Thyroid gland (tissue), 4 donors: Measurements from ENCODE around the gene SVBP. TPM values are rescaled to one million over a fixed set of nuclear protein-coding genes. Genes with fewer than 3 reads are reported as not detected.

ENCODE experiments used
- DNase-seq, 2 donors: peaks; one replicate each; pipeline ENCODE4 v3.0.0-alpha.2; 2019
- H3K27ac ChIP-seq, 3 donors: fragments of 200-600 bp; sonication (generic); 1 replicate in 2 of 3; 2 replicates in 1 of 3; pipeline ENCODE4 v1.5.1; 2016 to 2019; ENCODE audit warnings: mild to moderate bottlenecking in 1 of 3, moderate library complexity in 1 of 3
- H3K27me3 ChIP-seq: fragments of 200-600 bp; sonication (generic); one replicate; pipeline ENCODE4 v1.5.1; 2019
- H3K36me3 ChIP-seq, 2 donors: fragments of 200-600 bp; sonication (generic); one replicate each; pipeline ENCODE4 v1.5.1; 2016 to 2019
- H3K4me1 ChIP-seq, 2 donors: fragments of 200-600 bp; sonication (generic); one replicate each; pipeline ENCODE4 v1.5.1; 2017 to 2019
- H3K4me3 ChIP-seq, 3 donors: fragments of 200-600 bp; sonication (generic); replicated peaks in 1 of 3; 1 replicate in 2 of 3; 2 replicates in 1 of 3; pipeline ENCODE4 v1.5.1; 2016; ENCODE audit warnings: mild to moderate bottlenecking in 1 of 3
- H3K9me3 ChIP-seq: fragments of 200-600 bp; sonication (generic); one replicate; pipeline ENCODE4 v1.5.1; 2017
- POLR2A ChIP-seq, 2 donors: fragments of 450-650 bp; IDR thresholded peaks; one replicate each; pipeline ENCODE4 v1.6.1; 2017; ENCODE audit warnings: antibody characterized with exemption in 2 of 2, mild to moderate bottlenecking in 2 of 2, moderate library complexity in 1 of 2
- WGBS, 2 donors: methylation state at CpG; one replicate each; pipeline ENCODE4 v1.1.5; 2017; 5-methylcytosine and 5-hydroxymethylcytosine counted together
- intact Hi-C: fragments of 100-400 bp; cut with DNase I; formaldehyde crosslinking; loops from one replicate; pipeline ENCODE4 v1.15.1; 2023
- total RNA-seq, 4 donors: library from RNA; depleted of rRNA; stranded (reverse); fragments of >200 nt; gene quantifications; one replicate each; pipeline ENCODE4 v1.2.3, GENCODE V29; 2016
- TF ChIP-seq, protein P1 (sequence below), 6 experiments: fragments of 200-600 bp in 3 of 6; fragments of 450-650 bp in 3 of 6; sonication (generic) in 3 of 6; IDR thresholded peaks; one replicate each; pipeline ENCODE4 v1.5.1; 2016 to 2019; ENCODE audit warnings: antibody characterized with exemption in 6 of 6, mild to moderate bottlenecking in 2 of 6, inconsistent platforms in 1 of 6, moderate library complexity in 1 of 6

Gene SVBP
- total RNA-seq, 4 donors from 2014 or later, result 20.4 to 29.0 (median 21.6) TPM

DNA sequence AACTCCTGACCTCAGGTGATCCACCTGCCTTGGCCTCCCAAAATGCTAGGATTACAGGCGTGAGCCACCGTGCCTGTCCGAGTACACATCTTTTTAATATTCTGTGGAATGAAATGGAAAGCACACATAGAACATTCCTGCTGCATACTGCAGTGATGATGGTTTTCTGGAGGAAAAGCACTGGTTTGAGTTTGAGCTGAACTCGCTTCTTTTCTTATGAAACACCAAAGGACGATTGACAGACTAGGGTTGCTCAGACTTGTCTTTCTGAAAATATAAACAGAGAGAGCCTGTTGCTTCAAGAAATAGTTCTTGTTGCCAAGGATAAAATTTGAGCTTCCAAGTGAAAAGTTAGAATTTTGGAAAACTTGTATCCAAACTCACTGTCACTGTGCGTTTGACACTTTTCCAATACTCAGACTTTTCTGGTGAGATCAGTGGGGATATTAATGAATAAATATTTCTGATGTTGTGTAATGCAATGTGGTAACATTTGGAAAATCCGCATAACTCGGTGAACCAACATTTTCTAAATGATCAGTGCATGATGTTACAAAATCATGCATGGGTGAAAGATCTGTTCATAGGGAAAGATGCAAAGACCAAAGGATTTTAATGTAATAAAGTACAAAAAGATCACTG is 15.2 kb downstream of the SVBP start:
- TF ChIP-seq POLR2A (IDR thresholded peaks at IDR 0.05), result no peak
- TF ChIP-seq, protein P1, sequence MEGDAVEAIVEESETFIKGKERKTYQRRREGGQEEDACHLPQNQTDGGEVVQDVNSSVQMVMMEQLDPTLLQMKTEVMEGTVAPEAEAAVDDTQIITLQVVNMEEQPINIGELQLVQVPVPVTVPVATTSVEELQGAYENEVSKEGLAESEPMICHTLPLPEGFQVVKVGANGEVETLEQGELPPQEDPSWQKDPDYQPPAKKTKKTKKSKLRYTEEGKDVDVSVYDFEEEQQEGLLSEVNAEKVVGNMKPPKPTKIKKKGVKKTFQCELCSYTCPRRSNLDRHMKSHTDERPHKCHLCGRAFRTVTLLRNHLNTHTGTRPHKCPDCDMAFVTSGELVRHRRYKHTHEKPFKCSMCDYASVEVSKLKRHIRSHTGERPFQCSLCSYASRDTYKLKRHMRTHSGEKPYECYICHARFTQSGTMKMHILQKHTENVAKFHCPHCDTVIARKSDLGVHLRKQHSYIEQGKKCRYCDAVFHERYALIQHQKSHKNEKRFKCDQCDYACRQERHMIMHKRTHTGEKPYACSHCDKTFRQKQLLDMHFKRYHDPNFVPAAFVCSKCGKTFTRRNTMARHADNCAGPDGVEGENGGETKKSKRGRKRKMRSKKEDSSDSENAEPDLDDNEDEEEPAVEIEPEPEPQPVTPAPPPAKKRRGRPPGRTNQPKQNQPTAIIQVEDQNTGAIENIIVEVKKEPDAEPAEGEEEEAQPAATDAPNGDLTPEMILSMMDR (IDR thresholded peaks at IDR 0.05), result no peak
- Histone ChIP-seq H3K4me3 (no peak overlapping the region), H3K9me3 (no peaks in the 10 kb centered on the region), H3K27ac (no peak overlapping the region), H3K36me3 (no peaks in the 10 kb centered on the region), H3K27me3 (no peaks in the 10 kb centered on the region), H3K4me1 (no peaks in the 10 kb centered on the region)
- 88 to 95% methylated on average over 8 of the region's 8 CpGs for WGBS, 2 donors
- no peak for DNase-seq
- intact Hi-C loops, result no loop called here

DNA sequence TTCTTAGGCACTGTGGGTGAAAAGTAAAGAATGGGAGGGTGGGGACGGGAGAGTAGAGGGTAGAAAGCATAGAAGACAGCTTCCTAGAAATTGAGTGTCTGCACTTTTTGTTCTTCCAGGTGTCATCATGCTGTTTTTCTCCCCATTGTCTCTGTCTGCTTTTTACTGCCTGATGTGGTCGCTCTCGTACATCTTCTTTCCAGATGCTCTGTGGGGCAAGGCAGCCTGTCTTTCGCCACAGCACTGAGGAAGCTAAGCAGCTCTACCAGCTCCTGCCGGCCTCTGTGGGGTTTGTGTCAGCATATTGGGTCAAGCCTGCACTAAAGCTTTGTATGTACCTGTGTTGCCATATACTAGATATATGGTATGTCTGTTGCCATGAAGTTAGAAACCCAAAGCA is 19.2 kb downstream of the SVBP start:
- H3K27me3 ChIP-seq, result no peaks in the 10 kb centered on the region
- WGBS, 2 donors, result 85 to 86% methylated on average over 5 of the region's 5 CpGs
- intact Hi-C loops, result no loop called here

DNA sequence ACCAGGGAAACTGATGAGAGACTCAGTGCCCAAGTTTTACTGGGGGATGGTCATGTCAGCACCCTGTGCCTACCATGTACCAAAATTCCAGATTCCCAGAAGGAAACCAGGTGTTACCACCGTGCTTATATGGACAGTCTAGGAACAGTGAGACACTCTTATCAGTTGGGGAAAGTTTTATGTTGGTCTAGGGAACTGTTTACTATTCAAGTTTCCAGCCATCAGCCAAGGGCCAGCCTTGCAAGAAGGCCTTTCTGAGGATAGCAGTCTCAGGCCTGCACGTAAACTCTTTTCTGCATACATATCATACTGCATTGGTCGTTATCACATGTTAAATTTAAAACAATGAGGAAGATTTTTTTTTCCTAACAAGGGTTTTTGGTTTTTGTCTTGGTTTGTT is 19.8 kb downstream of the SVBP start:
- Histone ChIP-seq H3K36me3 (no peaks in the 10 kb centered on the region), H3K4me3 (no peak overlapping the region), H3K27ac (no peak overlapping the region), H3K27me3 (no peaks in the 10 kb centered on the region), H3K4me1 (no peaks in the 10 kb centered on the region), H3K9me3 (no peaks in the 10 kb centered on the region)
- no peak for DNase-seq
- WGBS, 2 donors, result 85 to 91% methylated on average over 3 of the region's 3 CpGs
- TF ChIP-seq, protein P1 (IDR thresholded peaks at IDR 0.05), result no peak
- TF ChIP-seq POLR2A (IDR thresholded peaks at IDR 0.05), result no peak
- intact Hi-C loops, result no loop called here

More for the DNA sequence above, 19.2 kb downstream of the SVBP start:
- Histone ChIP-seq H3K36me3 (no peaks in the 10 kb centered on the region), H3K27ac (no peak overlapping the region), H3K4me3 (no peak overlapping the region), H3K4me1 (no peaks in the 10 kb centered on the region), H3K9me3 (no peaks in the 10 kb centered on the region)
- no peak for TF ChIP-seq POLR2A (IDR thresholded peaks at IDR 0.05)
- TF ChIP-seq, protein P1 (IDR thresholded peaks at IDR 0.05), result no peak
- DNase-seq, result no peak

DNA sequence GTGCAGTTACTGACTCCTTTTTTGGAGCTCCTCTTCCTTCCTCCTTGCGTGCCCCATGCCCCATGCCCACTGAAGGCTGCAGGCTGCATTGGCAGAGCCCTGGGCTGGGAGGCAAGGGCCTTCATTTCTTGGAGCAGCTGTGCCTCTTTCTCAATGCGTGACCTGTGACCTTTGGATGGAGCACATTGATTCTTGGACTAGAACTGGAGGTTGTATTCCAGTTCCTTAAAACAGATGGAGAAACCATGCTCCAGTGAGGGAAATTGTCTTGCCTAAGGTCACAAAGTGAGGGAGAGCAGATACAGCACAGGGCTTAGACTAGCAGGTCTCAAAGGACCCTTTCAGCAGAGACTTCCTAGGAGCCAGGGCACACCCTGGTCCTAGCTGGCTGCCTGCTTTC is 23.4 kb downstream of the SVBP start:
- intact Hi-C loops, result no loop called here
- no peaks in the 10 kb centered on the region for H3K27me3 ChIP-seq
- TF ChIP-seq, protein P1 (IDR thresholded peaks at IDR 0.05), result no peak
- no peak for TF ChIP-seq POLR2A (IDR thresholded peaks at IDR 0.05)
- DNase-seq, result no peak
- H3K27ac ChIP-seq, result no peak overlapping the region
- no peaks in the 10 kb centered on the region for H3K36me3 ChIP-seq
- 100% methylated on average over 2 of the region's 2 CpGs for WGBS, 2 donors
- H3K9me3 ChIP-seq, result no peaks in the 10 kb centered on the region
- no peak overlapping the region for H3K4me3 ChIP-seq
- H3K4me1 ChIP-seq, result no peaks in the 10 kb centered on the region

DNA sequence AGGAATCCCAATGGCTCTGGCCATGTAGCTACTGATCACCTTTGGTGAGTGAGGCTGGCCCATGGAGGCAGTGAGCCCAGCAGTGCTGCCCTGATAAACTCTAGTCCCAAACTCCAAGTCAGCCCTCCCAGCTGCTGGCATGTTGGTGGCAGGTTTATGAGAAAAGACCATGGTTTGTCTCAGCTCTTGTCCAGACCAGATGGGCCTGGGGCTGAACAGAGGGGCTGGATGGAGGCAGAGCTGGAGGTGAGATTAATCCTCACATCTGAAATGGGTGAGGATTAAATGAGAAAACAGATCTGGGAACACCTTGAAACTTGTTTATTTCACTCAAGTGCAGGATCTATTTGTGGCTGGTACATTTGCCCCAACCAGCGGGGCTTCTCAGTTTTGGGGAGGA is 29.2 kb downstream of the SVBP start:
- Histone ChIP-seq H3K4me3 (no peak overlapping the region), H3K27ac (no peak overlapping the region), H3K4me1 (peaks cover 10 to 11% of the 10 kb centered on the region in 2 donors), H3K9me3 (no peaks in the 10 kb centered on the region), H3K36me3 (no peaks in the 10 kb centered on the region), H3K27me3 (no peaks in the 10 kb centered on the region)
- intact Hi-C loops, result no loop called here
- TF ChIP-seq, protein P1 (IDR thresholded peaks at IDR 0.05), result no peak
- TF ChIP-seq POLR2A (IDR thresholded peaks at IDR 0.05), result no peak
- WGBS, 2 donors, result 93 to 94% methylated on average over 1 of the region's 1 CpG
- no peak for DNase-seq
